GM12878 (cell line): ENCODE data around the gene ERI2. TPM values are rescaled to one million over a fixed set of nuclear protein-coding genes. Genes with fewer than 3 reads are reported as not detected.

ENCODE experiments used
- ATAC-seq: fragments of 200-7000 bp; cut with Tn5 transposase; 3 replicates; pipeline ENCODE4 v1.9.1; 2020; ENCODE audit warnings: mild to moderate bottlenecking, moderate library complexity
- BruUV-seq: library from RNA; stranded (reverse); fragments of 400-500 nt; replicated peaks from 2 replicates; lab custom pipeline; 2021; lab: Mats Ljungman, UMichigan
- CTCF ChIA-PET: fragments of 300-600 bp; sonication (Branson Sonifier 250); formaldehyde crosslinking; extraction: SDS; loops from one replicate; lab custom pipeline; 2021; ENCODE audit warnings: inconsistent platforms; lab: Yijun Ruan, JAX
- POLR2A ChIA-PET: fragments of 350-600 bp; formaldehyde crosslinking; extraction: SDS; loops from one replicate; lab custom pipeline; 2021; ENCODE audit warnings: inconsistent platforms; lab: Charles Lee
- RAD21 ChIA-PET: fragments of 300-600 bp; sonication (Branson Sonifier 250); formaldehyde crosslinking; loops from one replicate; lab custom pipeline; 2023; ENCODE audit warnings: antibody characterized with exemption; ENCODE audit not compliant: unreplicated experiment; lab: Charles Lee
- SMC1A ChIA-PET: fragments of 300-600 bp; sonication (Branson Sonifier 250); formaldehyde crosslinking; loops from one replicate; lab custom pipeline; 2023; ENCODE audit not compliant: unreplicated experiment, uncharacterized antibody; lab: Charles Lee
- DNase-seq: peaks from one replicate; pipeline ENCODE4 v3.0.0-alpha.2; 2011; ENCODE audit warnings: low read depth, low spot score
- FAIRE-seq: peaks from 3 replicates; lab custom pipeline; 2011; peaks lifted over from hg19 to GRCh38; lab: Jason Lieb, UNC
- H2AFZ ChIP-seq: 2 replicates; pipeline ENCODE4 v1.6.0; 2011; ENCODE audit warnings: low read depth, low read length, control low read depth; ENCODE audit not compliant: control insufficient read depth
- H3K27ac ChIP-seq: 2 replicates; pipeline ENCODE4 v1.5.1; 2011; ENCODE audit warnings: control low read depth; ENCODE audit not compliant: control insufficient read depth, insufficient read depth
- H3K27me3 ChIP-seq, 2 experiments: replicated peaks in 1 of 2; 2 replicates each; pipeline versions ENCODE4 v1.6.0 to v1.6.1; 2011; ENCODE audit warnings: low read length in 1 of 2; ENCODE audit not compliant: control insufficient read depth in 2 of 2, insufficient read depth in 2 of 2
- H3K36me3 ChIP-seq, 2 experiments: 2 replicates each; pipeline ENCODE4 v1.5.1; 2011; ENCODE audit warnings: low read length in 1 of 2; ENCODE audit not compliant: control insufficient read depth in 2 of 2, insufficient read depth in 2 of 2
- H3K4me1 ChIP-seq: 2 replicates; pipeline ENCODE4 v1.6.1; 2011; ENCODE audit warnings: mild to moderate bottlenecking, low read length, moderate library complexity, mixed read lengths; ENCODE audit not compliant: control insufficient read depth, insufficient read depth
- H3K4me2 ChIP-seq: 2 replicates; pipeline ENCODE4 v1.6.0; 2011; ENCODE audit warnings: control low read depth; ENCODE audit not compliant: control insufficient read depth, insufficient read depth
- H3K4me3 ChIP-seq: fragments of 200-600 bp; sonication (generic); 2 replicates; pipeline ENCODE4 v1.5.1; 2016
- H3K79me2 ChIP-seq: 2 replicates; pipeline ENCODE4 v1.6.0; 2011; ENCODE audit warnings: low read length; ENCODE audit not compliant: control insufficient read depth, insufficient read depth
- H3K9ac ChIP-seq: 2 replicates; pipeline ENCODE4 v1.8.0; 2011; ENCODE audit warnings: low read length, control low read depth, mixed read lengths; ENCODE audit not compliant: control insufficient read depth, insufficient read depth
- H3K9me3 ChIP-seq: replicated peaks from 3 replicates; pipeline ENCODE4 v1.5.1; 2011; ENCODE audit warnings: mild to moderate bottlenecking, low read length; ENCODE audit not compliant: control insufficient read depth, insufficient read depth
- H4K20me1 ChIP-seq: 2 replicates; pipeline ENCODE4 v1.6.0; 2011; ENCODE audit not compliant: control insufficient read depth, insufficient read depth
- IKZF1 ChIP-seq: fragments of 450-650 bp; conservative IDR thresholded peaks from 2 replicates; pipeline ENCODE4 v1.6.1; 2017; ENCODE audit warnings: antibody characterized with exemption, mild to moderate bottlenecking
- SKIL ChIP-seq: fragments of 450-650 bp; IDR thresholded peaks from 2 replicates; pipeline ENCODE4 v1.6.1; 2017; ENCODE audit warnings: mild to moderate bottlenecking, low read depth, inconsistent platforms; ENCODE audit not compliant: poor library complexity, severe bottlenecking
- ZBTB40 ChIP-seq: fragments of 450-650 bp; IDR thresholded peaks from 2 replicates; pipeline ENCODE4 v1.6.1; 2016; ENCODE audit warnings: mild to moderate bottlenecking, moderate library complexity, borderline replicate concordance
- ZNF217 ChIP-seq: fragments of 450-650 bp; IDR thresholded peaks from 2 replicates; pipeline ENCODE4 v1.6.1; 2017; ENCODE audit warnings: antibody characterized with exemption, mild to moderate bottlenecking
- in situ Hi-C: fragments of 300-500 bp; cut with MboI; formaldehyde crosslinking; loops from 9 replicates; pipeline ENCODE4 v1.14.3; 2018; ENCODE audit warnings: mixed read lengths
- intact Hi-C: fragments of 100-400 bp; cut with micrococcal nuclease; formaldehyde crosslinking; loops from one replicate; pipeline ENCODE4 v1.14.2; 2022; ENCODE audit not compliant: unreplicated experiment
- polyA plus RNA-seq, 11 experiments: library from polyadenylated mRNA; depleted of rRNA in 4 of 11; unstranded in 6 of 11; stranded (reverse) in 5 of 11; fragments of >200 nt; fragmentation: Nextera tagmentation in 4 of 11; fragmentation: Illumina TruSeq in 1 of 11; extraction: Ambion mirVana in 4 of 11; extraction: Trizol in 1 of 11; gene quantifications; 1 replicate in 1 of 11; 2 replicates in 10 of 11; pipeline versions ENCODE4 v1.2.1 to v1.2.3, GENCODE V29; 2011 to 2016; ENCODE audit warnings: inconsistent platforms in 2 of 11, missing spikeins in 2 of 11, low read depth in 1 of 11
- total RNA-seq, 4 experiments: library from RNA; depleted of rRNA in 3 of 4; stranded (reverse); fragments of >200 nt in 3 of 4; fragmentation: Illumina TruSeq in 1 of 4; extraction: Trizol in 1 of 4; gene quantifications; 2 replicates each; pipeline versions ENCODE4 v1.2.1 to v1.2.3, GENCODE V29; 2013 to 2021

The ERI2 gene
- total and polyA plus RNA-seq, 10 of the 15 experiments (the other 5 are each of a cell fraction or from before 2014, with no cell fraction given): 7.7 to 35.5 (median 19.2) TPM

- no peaks in the 10 kb centered on the region for H4K20me1 ChIP-seq
- no TSS peak for BruUV-seq
- no peak overlapping the region for H3K9ac ChIP-seq
- H3K4me2 ChIP-seq: no peak overlapping the region
- no peak overlapping the region for H2AFZ ChIP-seq
- ChIA-PET SMC1A (no interaction called here), POLR2A (no interaction called here), CTCF (interaction anchor here (6.2 kb wide), 1 partner anchor 10 kb away, joined by 36 read pairs; no protein-coding TSS in a partner anchor), RAD21 (no interaction called here)
- no peak for TF ChIP-seq ZNF217
- TF ChIP-seq IKZF1: no peak
- no peak for TF ChIP-seq ZBTB40
- TF ChIP-seq SKIL: no peak
- H3K27ac ChIP-seq: no peak overlapping the region
- no peaks in the 10 kb centered on the region for H3K36me3 ChIP-seq
- in situ Hi-C loops (no loop called here), intact Hi-C loops (no loop called here)
- H3K79me2 ChIP-seq: no peaks in the 10 kb centered on the region
- no peaks in the 10 kb centered on the region for H3K9me3 ChIP-seq
- no peak overlapping the region for H3K4me3 ChIP-seq
- no peak for FAIRE-seq
- no peaks in the 10 kb centered on the region for H3K4me1 ChIP-seq
- no peak for DNase-seq
- no peaks in the 10 kb centered on the region for H3K27me3 ChIP-seq
- no peak for ATAC-seq
These were observed 22.1 kb downstream of the ERI2 start for GRCh38 chr16:20784204-20784603.
